ENCODE measurements around the gene USP40. TPM values are rescaled to one million over a fixed set of nuclear protein-coding genes. Genes with fewer than 3 reads are reported as not detected.

The USP40 gene
- total RNA-seq, 4 donors from 2014 or later, result 21.8 to 60.3 (median 38.2) TPM

DNA sequence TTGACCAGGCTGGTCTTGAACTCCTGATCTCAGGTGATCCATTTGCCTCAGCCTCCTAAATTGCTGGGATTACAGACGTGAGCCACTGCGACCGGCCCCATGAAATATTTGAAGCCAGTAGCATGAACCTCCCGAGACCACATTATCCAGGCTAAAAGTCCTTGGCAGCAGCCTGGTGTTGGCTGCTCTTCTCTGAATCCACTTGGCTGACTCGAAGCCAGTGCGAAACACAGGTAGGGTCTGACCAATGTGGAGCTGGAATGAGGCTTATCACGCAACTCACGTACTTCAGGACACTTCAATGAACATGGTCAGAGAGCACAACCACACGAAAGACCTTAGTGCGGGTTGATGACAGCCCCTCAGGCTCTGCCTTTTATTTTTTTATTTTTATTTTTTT is 38.4 kb downstream of the USP40 start:
- TF ChIP-seq CTCF (IDR thresholded peaks at IDR 0.05; ENCODE audit: low read depth), result no peak

- TF ChIP-seq CTCF (IDR thresholded peaks at IDR 0.05; ENCODE audit: low read depth), result no peak
Measured at GRCh38 chr2:233525791-233526190, 40.8 kb downstream of the USP40 start.

DNA sequence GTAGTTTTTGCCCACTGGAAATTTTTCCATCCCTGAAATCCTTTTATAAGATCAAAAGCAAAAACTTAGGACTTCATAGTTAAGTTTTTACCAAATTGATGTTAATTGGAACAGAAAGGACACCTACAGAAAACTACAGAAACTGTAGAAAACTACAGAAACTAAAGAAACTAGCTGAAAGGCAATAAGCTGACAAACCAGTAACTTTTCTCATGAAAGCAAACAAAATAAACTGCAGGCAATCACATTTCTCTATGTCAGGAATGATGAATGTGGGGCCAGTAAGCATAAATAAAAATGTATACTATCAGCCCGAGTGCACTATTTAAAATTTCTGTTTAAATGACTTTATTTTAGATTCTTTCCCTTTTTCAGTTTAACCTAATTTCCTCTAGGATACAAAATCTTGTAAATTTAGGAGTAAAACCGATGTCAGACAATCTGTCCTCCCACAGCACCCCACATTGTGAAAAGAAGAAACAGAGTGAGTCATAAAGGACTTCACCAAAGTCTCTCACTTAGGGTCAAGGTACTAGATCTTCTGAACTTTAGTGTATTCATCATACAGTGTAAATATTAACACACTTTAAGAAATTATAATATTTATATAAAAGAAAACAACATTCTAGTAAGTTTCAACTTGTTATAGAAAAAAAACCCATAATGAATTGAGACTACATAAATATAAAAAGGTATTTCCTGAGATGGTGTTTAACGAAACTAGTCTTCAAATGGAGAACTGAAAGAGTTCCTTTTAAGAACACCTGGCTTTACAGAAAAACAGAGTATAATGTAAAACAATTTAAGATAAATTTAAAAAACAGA is 46.6 kb downstream of the USP40 start:
- no peak for TF ChIP-seq CTCF (IDR thresholded peaks at IDR 0.05; ENCODE audit: low read depth)

DNA sequence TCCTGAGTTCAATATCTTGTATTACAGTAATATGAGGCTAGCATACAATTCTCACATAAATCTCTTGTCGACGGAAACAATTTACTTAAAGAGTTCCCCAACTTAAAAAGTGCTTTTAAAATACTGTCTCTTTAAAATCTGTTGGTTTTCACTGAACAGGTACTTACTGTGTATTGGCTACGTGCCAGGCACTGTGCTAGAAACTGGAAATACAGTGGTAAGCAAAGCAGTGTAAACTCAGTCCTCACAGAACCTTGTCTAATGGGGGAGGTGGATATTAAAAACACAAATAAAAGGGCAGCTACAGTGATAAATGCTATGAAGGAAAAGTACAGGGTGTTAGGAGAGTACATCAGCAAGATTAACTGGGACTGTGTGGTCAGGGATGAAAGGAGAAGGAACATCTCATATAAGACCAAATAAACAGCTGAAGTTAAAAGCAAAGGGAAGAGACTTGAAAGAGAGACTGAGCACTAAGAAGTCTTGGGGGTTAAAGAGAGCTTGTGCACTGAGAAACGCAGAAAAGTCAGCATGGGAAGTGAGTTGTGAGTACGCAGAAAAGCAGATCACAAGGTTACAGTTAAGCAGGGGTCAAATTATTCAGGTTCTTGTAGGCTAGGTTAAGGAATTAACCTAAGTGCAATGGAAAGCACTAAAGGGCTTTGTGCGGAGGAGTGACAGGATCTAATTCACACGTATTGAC is 52.5 kb downstream of the USP40 start:
- TF ChIP-seq CTCF (IDR thresholded peaks at IDR 0.05; ENCODE audit: low read depth), result no peak

DNA sequence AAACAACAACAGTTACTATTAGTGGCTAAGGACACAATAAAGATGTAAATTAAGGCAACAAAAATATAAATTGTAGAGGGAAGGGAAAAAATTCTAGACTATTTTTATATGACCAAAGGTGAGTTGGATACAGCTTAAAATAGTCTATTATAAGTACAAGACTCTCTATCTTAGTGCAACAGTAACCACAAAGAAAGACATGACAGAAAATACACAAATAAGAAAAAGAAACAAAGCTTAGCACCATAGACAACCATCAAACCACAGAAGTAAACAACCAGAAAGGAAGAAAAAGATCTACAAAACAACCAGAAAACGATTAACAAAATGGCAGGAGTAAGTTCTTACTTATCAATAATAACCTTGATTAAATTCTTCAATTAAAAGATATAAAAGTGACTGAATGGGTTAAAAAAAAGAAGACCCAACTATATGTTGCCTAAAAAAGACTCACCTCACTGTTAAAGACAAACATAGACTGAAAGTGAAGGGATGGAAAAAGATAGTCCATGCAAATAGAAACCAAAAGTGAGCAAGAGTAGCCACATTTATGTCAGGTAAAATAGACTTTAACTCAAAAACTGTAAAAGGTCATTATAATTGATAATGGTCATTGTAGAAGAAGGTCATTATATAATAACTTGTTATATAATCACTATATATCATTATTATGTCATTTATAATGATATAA is 62.5 kb downstream of the USP40 start:
- no peak for TF ChIP-seq CTCF (IDR thresholded peaks at IDR 0.05; ENCODE audit: low read depth)

- no peak for TF ChIP-seq CTCF (IDR thresholded peaks at IDR 0.05; ENCODE audit: low read depth)
Measured at GRCh38 chr2:233503481-233503880, 63.1 kb downstream of the USP40 start.
